H1 (cell line): ENCODE measurements around the gene ORAI3. TPM values are rescaled to one million over a fixed set of nuclear protein-coding genes. Genes with fewer than 3 reads are reported as not detected.
A peak's percentile ranks its signal among the peaks of the same experiment; 100 is the strongest.

Experiments used
- CTCF ChIA-PET: fragments of 300-600 bp; sonication (Branson Sonifier 250); formaldehyde crosslinking; loops from one replicate; lab custom pipeline; 2021; ENCODE audit not compliant: partially characterized antibody; lab: Charles Lee
- POLR2A ChIA-PET: fragments of 300-600 bp; sonication (Branson Sonifier 250); formaldehyde crosslinking; loops from one replicate; lab custom pipeline; 2021; ENCODE audit warnings: inconsistent platforms; ENCODE audit not compliant: partially characterized antibody; lab: Charles Lee
- DNase-seq, 2 experiments: peaks; one replicate each; pipeline versions ENCODE4 v3.0.0 to v3.0.0-alpha.2; 2010 to 2022; ENCODE audit warnings: low spot score in 2 of 2, low read depth in 1 of 2, mixed read lengths in 1 of 2
- FAIRE-seq: peaks from 2 replicates; lab custom pipeline; 2011; peaks lifted over from hg19 to GRCh38; lab: Jason Lieb, UNC
- H2AFZ ChIP-seq: 2 replicates; pipeline ENCODE4 v1.8.1; 2012; ENCODE audit warnings: low read length, inconsistent platforms
- H2AK5ac ChIP-seq: 2 replicates; pipeline ENCODE4 v1.6.1; 2013; ENCODE audit warnings: low read depth, low read length
- H2BK120ac ChIP-seq: replicated peaks from 2 replicates; pipeline ENCODE3; 2013; ENCODE audit warnings: low read depth, low read length, inconsistent platforms
- H2BK12ac ChIP-seq: 2 replicates; pipeline ENCODE4 v1.6.1; 2013; ENCODE audit warnings: low read depth, low read length
- H2BK15ac ChIP-seq: 2 replicates; pipeline ENCODE4 v1.6.1; 2013; ENCODE audit warnings: low read length
- H2BK20ac ChIP-seq: 2 replicates; pipeline ENCODE4 v1.6.1; 2013; ENCODE audit warnings: low read length
- H2BK5ac ChIP-seq: 2 replicates; pipeline ENCODE4 v1.6.1; 2013; ENCODE audit warnings: low read depth, low read length
- H3K14ac ChIP-seq: 2 replicates; pipeline ENCODE4 v1.6.1; 2013; ENCODE audit warnings: inconsistent platforms; ENCODE audit not compliant: insufficient read length
- H3K18ac ChIP-seq: 2 replicates; pipeline ENCODE4 v1.6.1; 2013; ENCODE audit warnings: low read length; ENCODE audit errors: extremely low read depth
- H3K23ac ChIP-seq: 2 replicates; pipeline ENCODE4 v1.6.1; 2013; ENCODE audit warnings: inconsistent platforms; ENCODE audit not compliant: insufficient read length
- H3K23me2 ChIP-seq: 2 replicates; pipeline ENCODE4 v1.6.1; 2013; ENCODE audit warnings: low read depth, low read length
- H3K27ac ChIP-seq: 2 replicates; pipeline ENCODE4 v1.6.1; 2011; ENCODE audit warnings: low read depth, low read length, inconsistent platforms
- H3K27me3 ChIP-seq, 4 experiments: replicated peaks in 1 of 4; 1 replicate in 1 of 4; 2 replicates in 3 of 4; pipeline versions ENCODE4 v1.6.1 to v1.8.1; 2011 to 2013; ENCODE audit warnings: low read length in 3 of 4, mild to moderate bottlenecking in 3 of 4, inconsistent platforms in 2 of 4, mixed read lengths in 2 of 4, moderate library complexity in 1 of 4; ENCODE audit not compliant: control insufficient read depth in 3 of 4, insufficient read depth in 3 of 4; ENCODE audit errors: extremely low read depth in 1 of 4
- H3K36me3 ChIP-seq, 4 experiments: 2 replicates each; pipeline versions ENCODE4 v1.6.1 to v1.8.1; 2011 to 2013; ENCODE audit warnings: mild to moderate bottlenecking in 4 of 4, low read length in 3 of 4, moderate library complexity in 2 of 4, control low read depth in 1 of 4, inconsistent platforms in 1 of 4; ENCODE audit not compliant: insufficient read depth in 4 of 4, control insufficient read depth in 2 of 4
- H3K4ac ChIP-seq: replicated peaks from 2 replicates; pipeline ENCODE3; 2013; ENCODE audit warnings: low read length, low read depth, mixed read lengths, inconsistent platforms; ENCODE audit not compliant: insufficient read length
- H3K4me1 ChIP-seq, 4 experiments: replicated peaks in 1 of 4; 1 replicate in 1 of 4; 2 replicates in 3 of 4; pipeline versions ENCODE4 v1.6.1 to v1.8.1; 2011 to 2013; ENCODE audit warnings: low read length in 3 of 4, inconsistent platforms in 2 of 4, mixed read lengths in 1 of 4; ENCODE audit not compliant: insufficient read depth in 4 of 4, control insufficient read depth in 3 of 4
- H3K4me2 ChIP-seq, 2 experiments: 2 replicates each; pipeline versions ENCODE4 v1.6.1 to v1.8.1; 2011 to 2013; ENCODE audit warnings: low read depth in 2 of 2, low read length in 2 of 2, control low read depth in 1 of 2, inconsistent platforms in 1 of 2, mild to moderate bottlenecking in 1 of 2; ENCODE audit not compliant: insufficient read depth in 1 of 2
- H3K4me3 ChIP-seq, 4 experiments: fragments of 200-600, 300-600 bp in 1 of 4; sonication (generic), shearing (Covaris generic), sonication (Bioruptor Twin) in 1 of 4; 2 replicates each; pipeline versions ENCODE4 v1.5.1 to v1.8.1; 2011 to 2016; ENCODE audit warnings: low read length in 4 of 4, low read depth in 3 of 4, control low read depth in 2 of 4, inconsistent platforms in 2 of 4, mild to moderate bottlenecking in 2 of 4, mixed read lengths in 1 of 4, moderate library complexity in 1 of 4; ENCODE audit not compliant: insufficient read depth in 2 of 4; ENCODE audit errors: extremely low read depth in 1 of 4
- H3K56ac ChIP-seq: replicated peaks from 2 replicates; pipeline ENCODE3; 2013; ENCODE audit warnings: low read depth, mild to moderate bottlenecking, mixed read lengths, low read length, inconsistent platforms; ENCODE audit not compliant: insufficient read length
- H3K79me1 ChIP-seq: 2 replicates; pipeline ENCODE4 v1.6.1; 2013; ENCODE audit warnings: low read depth, low read length, control low read depth
- H3K79me2 ChIP-seq, 2 experiments: 2 replicates each; pipeline versions ENCODE4 v1.6.1 to v1.8.1; 2012 to 2013; ENCODE audit warnings: low read length in 2 of 2, mild to moderate bottlenecking in 2 of 2, inconsistent platforms in 1 of 2; ENCODE audit not compliant: insufficient read depth in 2 of 2, control insufficient read depth in 1 of 2
- H3K9ac ChIP-seq, 4 experiments: replicated peaks in 1 of 4; 1 replicate in 1 of 4; 2 replicates in 3 of 4; pipeline versions ENCODE4 v1.6.1 to v1.8.1; 2011 to 2013; ENCODE audit warnings: low read depth in 3 of 4, low read length in 3 of 4, control low read depth in 2 of 4, mild to moderate bottlenecking in 2 of 4, moderate library complexity in 2 of 4, inconsistent platforms in 1 of 4; ENCODE audit errors: extremely low read depth in 1 of 4
- H3K9me3 ChIP-seq, 2 experiments: 2 replicates each; pipeline versions ENCODE4 v1.6.1 to v1.8.1; 2012 to 2013; ENCODE audit warnings: mild to moderate bottlenecking in 2 of 2, moderate library complexity in 2 of 2, control low read depth in 1 of 2, inconsistent platforms in 1 of 2, low read depth in 1 of 2, low read length in 1 of 2, mixed read lengths in 1 of 2; ENCODE audit not compliant: insufficient read depth in 2 of 2
- H4K20me1 ChIP-seq, 2 experiments: replicated peaks in 1 of 2; 2 replicates each; pipeline versions ENCODE3 to v1.8.1; 2011 to 2013; ENCODE audit warnings: inconsistent platforms in 2 of 2, low read length in 2 of 2, mild to moderate bottlenecking in 1 of 2; ENCODE audit not compliant: insufficient read depth in 2 of 2, control insufficient read depth in 1 of 2
- H4K5ac ChIP-seq: 2 replicates; pipeline ENCODE4 v1.6.1; 2013; ENCODE audit warnings: low read length, low read depth, mixed read lengths, inconsistent platforms; ENCODE audit not compliant: insufficient read length
- H4K8ac ChIP-seq: 2 replicates; pipeline ENCODE4 v1.8.0; 2013; ENCODE audit warnings: mild to moderate bottlenecking, moderate library complexity, low read length, inconsistent platforms; ENCODE audit not compliant: insufficient read depth; ENCODE audit errors: extremely low read depth
- H4K91ac ChIP-seq: replicated peaks from 2 replicates; pipeline ENCODE3; 2013; ENCODE audit warnings: low read length, mixed read lengths, inconsistent platforms; ENCODE audit not compliant: insufficient read length
- CREB1 ChIP-seq: IDR thresholded peaks from 2 replicates; pipeline ENCODE4 v1.6.1; 2012; ENCODE audit warnings: inconsistent platforms
- EZH2 ChIP-seq: fragments of 200-600 bp; sonication (generic); IDR thresholded peaks from 2 replicates; pipeline ENCODE4 v1.7.1; 2012; ENCODE audit warnings: low read depth, mild to moderate bottlenecking, moderate library complexity, low read length, inconsistent platforms; ENCODE audit not compliant: severe bottlenecking
- JUND ChIP-seq: IDR thresholded peaks from 2 replicates; pipeline ENCODE4 v1.6.1; 2011; ENCODE audit warnings: mild to moderate bottlenecking, improper control_type of control experiment, low read length
- NANOG ChIP-seq: IDR thresholded peaks from 2 replicates; pipeline ENCODE4 v1.6.1; 2011; ENCODE audit warnings: low read length, low read depth, mild to moderate bottlenecking, inconsistent platforms; ENCODE audit not compliant: insufficient read depth, poor library complexity, severe bottlenecking
- NRF1 ChIP-seq: IDR thresholded peaks from 2 replicates; pipeline ENCODE4 v1.6.1; 2011; ENCODE audit warnings: mild to moderate bottlenecking, low read depth, low read length, improper control_type of control experiment
- POLR2AphosphoS5 ChIP-seq: IDR thresholded peaks from 2 replicates; pipeline ENCODE4 v1.6.1; 2011; ENCODE audit warnings: low read depth, low read length
- POU5F1 ChIP-seq: IDR thresholded peaks from 2 replicates; pipeline ENCODE4 v1.6.1; 2011; ENCODE audit warnings: low read depth, mild to moderate bottlenecking, low read length, moderate library complexity
- RXRA ChIP-seq: IDR thresholded peaks from 2 replicates; pipeline ENCODE4 v1.6.1; 2011; ENCODE audit warnings: low read depth, mild to moderate bottlenecking, low read length, moderate library complexity; ENCODE audit not compliant: insufficient read depth
- SAP30 ChIP-seq: fragments of 300-600 bp; sonication (generic); IDR thresholded peaks from 2 replicates; pipeline ENCODE4 v1.7.1; 2012; ENCODE audit warnings: low read length, moderate library complexity, mild to moderate bottlenecking, inconsistent platforms; ENCODE audit not compliant: insufficient read depth, insufficient replicate concordance
- TAF1 ChIP-seq: IDR thresholded peaks from 2 replicates; pipeline ENCODE4 v1.6.1; 2011; ENCODE audit warnings: mild to moderate bottlenecking, low read depth, low read length
- TBP ChIP-seq: IDR thresholded peaks from 2 replicates; pipeline ENCODE4 v1.6.1; 2011; ENCODE audit warnings: low read depth, low read length, improper control_type of control experiment
- WGBS, 2 experiments: shearing (Covaris generic) in 1 of 2; methylation state at CpG; one replicate each; pipeline versions ENCODE4 v1.1.6 to v1.1.7; 2013 to 2015; ENCODE audit warnings: low lambda C conversion rate in 2 of 2, mixed read lengths in 2 of 2, inconsistent platforms in 1 of 2, low coverage in 1 of 2, missing lambda C conversion rate in 1 of 2; ENCODE audit not compliant: insufficient replicate concordance in 2 of 2, insufficient coverage in 1 of 2, insufficient read length in 1 of 2; ENCODE audit errors: extremely low coverage in 1 of 2, missing lambda C conversion rate in 1 of 2; 5-methylcytosine and 5-hydroxymethylcytosine counted together
- polyA plus RNA-seq, 7 experiments: library from polyadenylated mRNA; depleted of rRNA in 3 of 7; stranded (reverse) in 5 of 7; unstranded in 2 of 7; fragments of >200 nt in 5 of 7; fragments of 200-250 nt in 2 of 7; gene quantifications; 1 replicate in 5 of 7; 2 replicates in 1 of 7; 4 replicates in 1 of 7; pipeline versions ENCODE4 v1.2.1 to v1.2.3, GENCODE V29; 2011 to 2013; ENCODE audit warnings: missing spikeins in 2 of 7, mixed read lengths in 2 of 7
- total RNA-seq: library from RNA; stranded (reverse); fragmentation: NEBNext Ultra II Directional; extraction: Animal tissue kit (Norgen Biotek cat#: 25700); gene quantifications from 2 replicates; pipeline ENCODE4 v1.2.1, GENCODE V29; 2021
- TF ChIP-seq, protein P1 (sequence below): IDR thresholded peaks from 2 replicates; pipeline ENCODE4 v1.6.1; 2011; ENCODE audit warnings: low read depth, mild to moderate bottlenecking, low read length; ENCODE audit not compliant: insufficient read depth

The ORAI3 gene
- total and polyA plus RNA-seq, 2 of the 8 experiments (the other 6 are each of a cell fraction or from before 2014, with no cell fraction given), result 8.7 to 24.5 TPM

DNA sequence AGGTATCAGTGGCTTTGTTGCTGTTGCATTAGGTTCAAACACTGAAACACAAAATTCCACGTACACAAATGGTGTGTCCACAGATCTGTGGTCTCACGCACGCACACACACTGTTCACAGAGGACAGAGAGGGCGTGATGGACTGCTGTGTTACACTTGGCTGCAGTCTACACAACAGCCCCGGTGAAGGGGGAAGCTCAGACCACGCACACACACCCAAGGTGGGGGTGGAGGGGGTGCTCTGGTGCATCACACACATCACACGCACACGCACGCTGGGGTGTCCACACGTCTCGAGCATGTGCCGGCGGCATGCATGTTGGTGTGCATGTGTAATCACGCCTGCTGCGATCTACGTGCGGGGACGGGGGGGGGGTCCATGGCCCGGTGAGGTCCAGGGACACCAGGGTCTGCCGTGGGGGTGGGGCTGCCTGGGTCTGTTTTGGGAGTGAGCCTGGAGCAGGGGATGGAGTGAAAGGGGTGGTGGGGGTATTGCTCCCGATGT is 43.5 kb downstream of the ORAI3 start:
- CTCF ChIA-PET, result interaction anchor here (1.8 kb wide), 1 partner anchor 50 kb away, joined by 9 read pairs; no protein-coding TSS in a partner anchor

More for the DNA sequence above, 43.5 kb downstream of the ORAI3 start:
- Histone ChIP-seq H3K36me3 (no peaks in the 10 kb centered on the region), H3K79me1 (no peaks in the 10 kb centered on the region), H3K27me3 (no peaks in the 10 kb centered on the region; a peak in 1 of 7 replicates), H3K14ac (no peak overlapping the region), H3K23me2 (peaks cover 7% of the 10 kb centered on the region), H3K4me3 (no peak overlapping the region), H2AK5ac (no peak overlapping the region), H3K9me3 (no peaks in the 10 kb centered on the region), H3K9ac (no peak overlapping the region), H4K20me1 (peaks cover 0 to 3% of the 10 kb centered on the region in 2 experiments), H3K4me2 (no peak overlapping the region), H2BK15ac (no peak overlapping the region), H3K79me2 (no peaks in the 10 kb centered on the region), H2BK120ac (no peak overlapping the region), H2BK12ac (0 out of 2 replicates have a peak overlapping the region, but pooled peaks have one; percentile 60), H3K56ac (no peak overlapping the region), H4K8ac (no peak overlapping the region), H3K27ac (no peak overlapping the region), H2BK20ac (no peak overlapping the region), H3K23ac (no peak overlapping the region), H2AFZ (no peak overlapping the region), H3K4me1 (peaks cover 0 to 7% (median 4%) of the 10 kb centered on the region in 4 experiments; a peak in 4 of 7 replicates), H3K18ac (no peak overlapping the region), H3K4ac (no peak overlapping the region), H2BK5ac (no peak overlapping the region), H4K91ac (no peak overlapping the region), H4K5ac (no peak overlapping the region)
- TF ChIP-seq, protein P1, sequence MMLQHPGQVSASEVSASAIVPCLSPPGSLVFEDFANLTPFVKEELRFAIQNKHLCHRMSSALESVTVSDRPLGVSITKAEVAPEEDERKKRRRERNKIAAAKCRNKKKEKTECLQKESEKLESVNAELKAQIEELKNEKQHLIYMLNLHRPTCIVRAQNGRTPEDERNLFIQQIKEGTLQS, result no peak
- TF ChIP-seq POU5F1 (no peak), NANOG (no peak), POLR2AphosphoS5 (no peak), TBP (no peak), NRF1 (no peak), EZH2 (no peak), RXRA (no peak), JUND (no peak), SAP30 (no peak), TAF1 (no peak), CREB1 (no peak)
- POLR2A ChIA-PET, result no interaction called here
- no peak for DNase-seq
- 95% methylated on average over 18 of the region's 21 CpGs; no CpG with 5 or more reads in 1 of the 2 experiments for WGBS, 2 experiments
- FAIRE-seq, result no peak
